H1 (cell line): ENCODE measurements around the gene PAX8. TPM values are rescaled to one million over a fixed set of nuclear protein-coding genes. Genes with fewer than 3 reads are reported as not detected.

Experiments used
- ATF3 ChIP-seq: IDR thresholded peaks from 2 replicates; pipeline ENCODE4 v1.6.1; 2011; ENCODE audit warnings: low read depth, mild to moderate bottlenecking, low read length; ENCODE audit not compliant: insufficient read depth
- E2F6 ChIP-seq: IDR thresholded peaks from 2 replicates; pipeline ENCODE4 v1.6.1; 2012; ENCODE audit warnings: inconsistent platforms
- MAX ChIP-seq: IDR thresholded peaks from 2 replicates; pipeline ENCODE4 v1.6.1; 2012; ENCODE audit warnings: inconsistent platforms
- USF2 ChIP-seq: IDR thresholded peaks from 2 replicates; pipeline ENCODE4 v1.6.1; 2011; ENCODE audit warnings: low read length, improper control_type of control experiment
- polyA plus RNA-seq, 7 experiments: library from polyadenylated mRNA; depleted of rRNA in 3 of 7; stranded (reverse) in 5 of 7; unstranded in 2 of 7; fragments of >200 nt in 5 of 7; fragments of 200-250 nt in 2 of 7; gene quantifications; 1 replicate in 5 of 7; 2 replicates in 1 of 7; 4 replicates in 1 of 7; pipeline versions ENCODE4 v1.2.1 to v1.2.3, GENCODE V29; 2011 to 2013; ENCODE audit warnings: missing spikeins in 2 of 7, mixed read lengths in 2 of 7
- total RNA-seq: library from RNA; stranded (reverse); fragmentation: NEBNext Ultra II Directional; extraction: Animal tissue kit (Norgen Biotek cat#: 25700); gene quantifications from 2 replicates; pipeline ENCODE4 v1.2.1, GENCODE V29; 2021

The PAX8 gene
- total and polyA plus RNA-seq, 2 of the 8 experiments (the other 6 are each of a cell fraction or from before 2014, with no cell fraction given) = 0.02 TPM; not detected in 1

GRCh38 chr2:113169586-113169985 lies 109.1 kb downstream of the PAX8 start (continued):
- no peak for TF ChIP-seq USF2
- no peak for TF ChIP-seq E2F6
- TF ChIP-seq ATF3 = no peak
- no peak for TF ChIP-seq MAX
